A549 treated with AZD9567 at 1 μM for 4 hours (cell line): ENCODE results near the gene GGTLC1. TPM values are rescaled to one million over a fixed set of nuclear protein-coding genes. Genes with fewer than 3 reads are reported as not detected.

Experiments used
- total RNA-seq: library from RNA; stranded (reverse); fragments of 200-300 nt; extraction: Qiagen RNA extraction; gene quantifications from 5 replicates; pipeline ENCODE4 v1.2.3, GENCODE V29; 2022; ENCODE audit not compliant: insufficient read depth

Gene GGTLC1
- total RNA-seq, result not detected in 5 replicates

GRCh38 chr20:23988561-23988960, at the start of gene GGTLC1:
TSS of gene GGTLC1 (minus strand) at chr20:23988779. CDS start at chr20:23986611, 2,168 bp downstream.

Other genes with a start within 250 kb of the GGTLC1 start
- gene CST1, start 237.8 kb downstream of the GGTLC1 start, total RNA-seq, result 0.68 to 1.3 TPM (median 0.89 TPM) in 4 of 5 replicates, not detected in the other
- 0.55 to 0.87 TPM (median 0.74 TPM) in 4 of 5 replicates, not detected in the other for gene CST2, start 162.1 kb downstream of the GGTLC1 start, total RNA-seq
- gene CST5, start 109.0 kb downstream of the GGTLC1 start, total RNA-seq, result not detected in 5 replicates